ENCODE measurements around the gene PTPN13.

Gene PTPN13

DNA sequence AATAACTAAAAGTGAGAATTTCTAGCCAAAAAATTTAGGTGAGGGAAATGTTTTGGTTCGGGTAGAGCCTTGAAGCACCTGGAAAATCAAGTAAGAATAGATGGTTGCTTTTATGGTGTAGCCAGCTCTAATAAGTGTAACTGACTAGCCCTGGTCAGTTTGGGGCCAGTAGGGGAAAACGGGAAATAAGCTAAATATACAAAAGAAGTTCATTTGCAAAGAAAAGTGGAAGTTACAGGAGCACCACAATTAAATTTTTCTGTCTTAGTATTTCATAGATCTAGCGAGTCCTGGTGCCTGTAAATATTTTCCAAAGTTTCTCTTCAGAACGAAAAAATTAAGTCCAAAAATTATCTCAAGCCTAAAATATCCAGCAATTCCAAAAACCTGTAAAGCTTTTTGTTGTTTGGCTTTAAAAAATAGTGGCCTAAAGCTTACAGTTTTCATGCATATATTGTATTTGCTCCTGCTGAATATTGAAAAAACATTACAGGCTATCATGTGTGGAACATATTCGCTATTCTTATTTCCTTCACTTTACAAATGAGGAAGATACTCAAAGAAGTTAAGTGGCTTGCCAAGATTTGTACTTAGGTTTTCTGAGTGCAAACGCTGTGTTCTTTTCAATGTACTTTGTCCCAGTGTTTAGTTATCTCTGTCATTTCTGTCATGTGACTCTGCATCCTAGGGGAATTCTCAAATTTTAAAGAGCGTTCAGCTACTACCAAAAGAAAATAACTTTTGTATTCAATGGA, 7.3 kb upstream of the PTPN13 start:
- in situ Hi-C loops (cut with HindIII; ENCODE audit: low sequenced_read_pairs): no loop called here

DNA sequence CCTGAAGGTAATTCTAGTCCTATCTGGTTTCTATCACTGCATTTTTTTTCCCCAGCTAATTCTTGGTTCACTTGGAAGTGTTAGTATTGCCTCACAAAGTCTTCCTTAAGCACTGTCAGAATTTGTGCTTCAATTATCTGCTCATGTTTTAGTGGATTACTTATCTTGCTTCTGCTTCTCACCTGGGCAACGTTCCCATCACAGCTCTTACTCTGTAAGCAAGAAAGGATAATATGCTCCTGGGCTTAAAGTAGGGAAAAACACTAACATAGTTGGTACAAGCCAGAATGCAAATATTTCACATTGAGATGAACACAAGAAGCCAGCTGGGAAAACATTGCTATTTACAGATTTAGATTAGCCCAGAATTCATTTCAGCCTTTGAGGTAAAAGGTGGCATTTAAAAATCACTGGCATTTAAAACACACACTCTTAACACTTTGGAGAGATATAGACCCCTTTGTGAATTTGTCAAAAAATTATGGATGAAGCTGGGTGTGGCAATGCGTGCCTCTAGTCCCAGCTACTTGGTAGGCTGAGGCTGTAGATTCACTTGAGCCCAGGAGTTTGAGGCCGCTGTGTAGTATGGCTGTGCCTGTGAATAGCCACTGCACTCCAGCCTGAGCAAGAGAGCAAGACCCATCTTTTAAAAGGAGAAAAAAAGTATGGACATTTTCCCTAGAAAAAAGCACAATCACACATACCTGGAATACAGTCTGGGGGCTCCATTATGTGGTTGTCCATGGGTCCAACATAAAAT, 6.6 kb upstream of the PTPN13 start:
- in situ Hi-C loops (cut with HindIII; ENCODE audit: low sequenced_read_pairs): no loop called here

DNA sequence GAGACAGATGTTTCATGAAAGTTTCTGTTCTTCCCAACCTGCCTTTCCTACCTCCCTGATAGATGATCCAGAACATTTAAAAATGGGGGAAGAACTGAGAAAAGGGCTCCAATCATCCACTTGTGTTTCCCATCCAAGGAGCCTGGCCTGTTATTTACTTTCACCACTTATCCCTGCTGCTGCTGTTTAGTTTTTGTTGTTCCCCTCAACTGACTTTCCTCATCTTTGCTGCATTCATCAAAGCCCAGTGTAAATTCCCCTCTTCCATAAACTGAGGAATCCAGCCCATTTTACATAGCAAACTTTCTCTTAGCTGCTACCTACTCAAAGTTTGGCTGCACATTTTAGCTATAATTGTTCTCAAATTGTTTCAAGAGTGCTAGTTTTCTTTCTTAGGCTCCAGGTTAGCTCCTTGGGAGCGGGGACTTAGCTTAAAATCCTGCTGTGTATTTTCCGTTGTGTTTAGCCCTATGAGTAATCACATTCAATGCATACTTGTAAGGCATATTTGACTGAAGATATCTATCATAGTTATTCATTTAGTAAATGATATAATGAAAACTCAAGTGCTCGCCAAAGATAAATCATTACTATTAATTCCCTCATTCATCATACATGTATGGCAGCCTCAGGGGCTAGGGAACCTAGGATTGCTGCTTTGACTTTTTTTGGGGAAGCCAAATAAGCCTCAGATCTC, 1.4 kb upstream of the PTPN13 start:
- in situ Hi-C loops (cut with HindIII; ENCODE audit: low sequenced_read_pairs): no loop called here

DNA sequence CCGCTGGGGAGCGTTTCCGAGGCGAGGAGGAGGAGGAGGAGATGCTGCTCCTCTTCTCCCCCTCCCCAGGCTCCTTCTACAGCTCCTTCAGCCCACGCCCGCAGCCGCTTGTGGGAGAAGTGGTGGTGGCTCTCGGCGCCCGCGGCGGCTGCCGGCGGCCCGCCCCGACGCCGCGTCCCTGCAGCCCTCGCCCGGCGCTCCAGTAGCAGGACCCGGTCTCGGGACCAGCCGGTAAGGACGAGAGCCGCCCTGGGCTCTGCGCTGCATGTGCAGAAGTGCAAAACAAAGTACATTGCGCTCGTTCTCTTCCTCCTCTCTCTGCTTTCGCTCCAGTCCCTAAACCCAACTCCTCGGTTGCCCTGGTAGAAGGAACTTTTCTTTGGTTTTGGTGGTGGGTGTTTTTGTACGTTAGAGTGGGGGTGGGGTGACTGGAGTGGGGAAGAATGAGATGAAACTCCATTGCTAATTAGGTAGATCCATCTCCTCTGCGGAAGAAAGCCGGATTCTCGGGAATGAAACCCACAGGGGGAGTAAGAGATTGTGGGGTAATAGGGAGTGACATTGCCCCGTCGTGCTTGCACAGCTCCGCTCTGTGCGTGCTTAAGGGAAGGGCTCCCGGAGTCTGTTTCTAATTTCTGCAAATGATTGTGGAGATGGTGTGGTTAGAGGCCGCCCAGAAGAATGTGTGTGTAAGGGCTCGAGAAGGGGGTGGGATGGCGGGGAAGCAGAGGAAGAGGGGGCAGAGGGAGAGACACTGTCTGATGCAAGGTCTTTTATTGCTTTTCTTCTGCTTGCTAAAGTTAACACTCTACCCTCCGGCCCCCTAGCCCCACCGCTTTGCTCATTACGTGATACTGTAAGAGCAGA, 677 bp downstream of the PTPN13 start:
- in situ Hi-C loops (cut with HindIII; ENCODE audit: low sequenced_read_pairs): no loop called here

DNA sequence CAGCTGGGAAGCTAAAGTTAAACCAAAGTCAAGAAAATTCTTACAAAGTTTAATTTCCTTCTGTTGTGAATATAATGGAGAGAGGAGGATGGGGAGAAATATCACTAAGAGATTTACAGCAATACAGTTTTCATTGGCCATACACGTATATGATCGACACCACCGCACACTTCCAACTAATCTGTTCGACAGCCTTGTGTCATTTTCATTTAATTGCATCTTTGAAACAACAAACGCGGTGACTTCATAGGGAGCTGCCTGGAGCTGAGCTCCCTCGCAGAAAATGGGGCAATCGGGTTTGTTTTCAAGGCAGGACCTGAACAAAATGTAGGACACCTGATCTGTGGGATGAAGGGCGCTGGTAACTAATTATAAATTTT, 1.3 kb downstream of the PTPN13 start:
- in situ Hi-C loops (cut with HindIII; ENCODE audit: low sequenced_read_pairs): no loop called here

DNA sequence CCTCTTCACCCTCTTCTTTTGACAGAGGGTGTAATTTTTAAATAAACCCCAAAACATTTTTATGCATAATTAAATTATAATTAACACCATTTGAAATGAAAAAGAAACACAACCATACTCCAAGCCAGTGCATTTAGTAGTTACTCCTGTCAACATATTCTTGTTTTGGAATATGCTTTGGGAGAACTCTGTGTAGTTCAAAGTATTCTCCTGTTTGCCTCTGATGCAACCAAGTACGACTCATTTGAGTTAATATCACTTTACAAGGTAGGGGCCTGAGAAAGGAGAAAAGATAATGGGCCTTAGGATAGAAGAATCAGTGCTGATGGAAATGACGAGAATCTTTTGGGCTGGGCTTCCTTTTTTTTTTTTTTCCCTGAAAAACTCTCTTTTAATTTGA, 2.7 kb downstream of the PTPN13 start:
- in situ Hi-C loops (cut with HindIII; ENCODE audit: low sequenced_read_pairs): no loop called here

DNA sequence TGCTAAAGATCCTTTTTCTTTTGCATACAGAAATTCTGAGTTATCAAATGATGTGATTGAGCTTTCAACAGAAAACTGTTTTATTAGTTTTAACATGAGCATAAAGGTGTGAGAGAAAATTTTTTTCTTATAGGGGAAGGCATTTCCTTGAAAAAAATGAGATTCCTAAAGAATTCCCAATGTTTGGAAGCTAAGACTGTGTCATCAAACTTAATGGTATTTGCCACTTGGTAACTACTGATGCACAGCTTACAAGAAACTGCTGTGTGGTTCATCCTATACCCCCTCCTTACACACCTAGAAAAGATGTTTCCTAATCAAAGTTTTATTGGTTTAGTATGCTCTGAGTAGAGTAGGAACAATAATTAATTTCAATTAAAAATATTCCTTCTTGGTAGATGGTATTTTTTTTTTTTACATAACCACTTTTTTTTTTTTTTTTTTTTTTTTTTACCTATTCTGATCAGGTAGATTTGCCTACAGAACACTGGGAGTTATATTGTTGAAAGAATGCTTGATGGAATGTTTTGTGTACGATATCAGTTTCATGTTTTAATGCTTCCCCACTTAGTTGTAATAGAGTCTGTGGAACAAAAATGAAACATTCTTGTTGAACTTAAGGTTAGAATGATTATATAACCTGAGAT, 6.0 kb downstream of the PTPN13 start:
- in situ Hi-C loops (cut with HindIII; ENCODE audit: low sequenced_read_pairs): no loop called here

DNA sequence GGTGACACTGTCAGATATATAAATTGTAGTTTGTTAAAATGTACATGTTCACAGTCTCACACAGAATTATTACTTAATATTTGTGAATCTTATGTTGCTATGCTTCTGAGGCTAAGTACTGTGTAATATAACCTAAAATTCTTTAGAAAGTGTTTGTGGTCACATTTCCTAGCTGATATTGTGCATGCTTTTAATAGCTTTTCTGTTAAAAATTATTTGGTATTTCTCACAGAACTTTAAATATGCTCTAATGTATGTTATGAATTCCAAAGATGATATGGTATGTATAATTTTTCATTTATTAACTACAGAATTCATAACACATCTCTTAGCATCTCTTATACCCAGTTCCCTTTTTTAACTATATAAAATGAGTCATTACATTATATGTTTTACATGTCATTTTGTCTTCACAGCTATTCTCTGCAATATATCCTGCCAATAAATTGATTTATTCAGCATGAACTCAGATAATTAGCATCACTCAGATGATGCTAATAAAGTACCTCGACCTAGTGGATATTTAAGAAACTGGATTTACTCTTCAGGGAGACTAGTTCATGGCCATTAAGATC, 9.3 kb downstream of the PTPN13 start:
- in situ Hi-C loops (cut with HindIII; ENCODE audit: low sequenced_read_pairs): no loop called here

DNA sequence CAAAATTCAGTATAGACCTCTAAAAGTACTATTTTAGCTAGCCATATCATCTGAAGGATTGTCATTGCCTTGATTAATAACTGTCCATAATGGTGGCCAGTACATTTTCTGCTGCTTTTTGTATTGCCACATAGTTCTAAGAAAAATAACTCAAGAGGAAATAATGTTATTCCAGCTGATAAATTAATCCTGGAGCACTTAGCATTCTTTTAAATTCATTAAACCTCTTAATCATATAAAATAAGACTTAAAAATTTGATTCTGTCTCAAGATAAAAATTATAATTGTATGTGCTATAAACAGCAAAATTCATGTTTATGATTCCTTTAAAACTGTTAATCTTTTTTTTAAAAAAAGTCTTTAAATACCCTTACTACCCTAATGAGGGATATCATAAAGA, 12.7 kb downstream of the PTPN13 start:
- in situ Hi-C loops (cut with HindIII; ENCODE audit: low sequenced_read_pairs): no loop called here

DNA sequence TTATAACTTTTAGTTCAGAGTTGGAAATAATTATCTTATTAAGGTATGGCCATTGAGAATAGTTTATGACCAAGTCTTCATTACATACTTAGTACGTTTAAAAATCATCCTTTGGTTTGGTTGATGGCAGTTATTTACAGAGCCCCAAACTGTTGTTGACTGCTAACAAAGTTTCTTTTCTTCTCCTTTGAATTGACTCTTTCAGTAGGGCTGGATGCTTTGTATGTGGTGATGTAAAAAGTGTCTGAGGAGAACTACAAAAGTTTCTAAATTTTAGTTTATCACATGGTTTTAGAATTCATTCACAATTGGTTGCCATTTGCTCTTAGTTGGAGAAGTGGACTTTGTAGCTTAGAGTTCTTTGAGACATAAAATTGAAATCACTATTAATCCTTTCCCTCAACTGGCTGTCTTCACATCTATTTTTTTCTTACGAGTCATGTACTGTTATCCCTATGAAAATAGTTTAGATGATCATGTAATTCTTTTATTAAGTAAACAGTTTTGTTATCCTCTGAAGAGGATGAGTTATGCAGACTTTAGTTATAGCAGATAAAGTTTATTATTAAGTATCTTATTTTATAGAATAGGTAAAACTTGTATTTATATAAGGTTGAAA, 14.8 kb downstream of the PTPN13 start:
- in situ Hi-C loops (cut with HindIII; ENCODE audit: low sequenced_read_pairs): no loop called here

DNA sequence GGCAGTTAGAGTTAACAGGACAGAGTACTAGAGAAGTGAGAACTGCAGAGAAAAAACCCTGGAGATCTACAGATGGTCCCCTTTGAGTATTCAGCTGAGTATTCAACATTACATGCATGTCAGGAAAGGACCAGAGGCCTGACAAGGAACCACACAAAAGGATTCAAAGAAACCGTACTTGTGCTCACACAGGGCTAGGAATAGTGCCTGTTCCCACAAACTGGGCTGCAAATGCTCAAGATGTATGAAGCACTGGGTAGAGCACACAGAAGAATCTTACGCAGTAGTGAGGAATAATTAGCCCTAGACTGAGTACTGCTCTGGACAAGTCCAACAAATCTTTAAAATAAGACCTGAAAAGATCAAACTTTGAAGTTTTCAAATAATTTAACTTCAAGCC, 17.6 kb downstream of the PTPN13 start:
- in situ Hi-C loops (cut with HindIII; ENCODE audit: low sequenced_read_pairs): no loop called here

DNA sequence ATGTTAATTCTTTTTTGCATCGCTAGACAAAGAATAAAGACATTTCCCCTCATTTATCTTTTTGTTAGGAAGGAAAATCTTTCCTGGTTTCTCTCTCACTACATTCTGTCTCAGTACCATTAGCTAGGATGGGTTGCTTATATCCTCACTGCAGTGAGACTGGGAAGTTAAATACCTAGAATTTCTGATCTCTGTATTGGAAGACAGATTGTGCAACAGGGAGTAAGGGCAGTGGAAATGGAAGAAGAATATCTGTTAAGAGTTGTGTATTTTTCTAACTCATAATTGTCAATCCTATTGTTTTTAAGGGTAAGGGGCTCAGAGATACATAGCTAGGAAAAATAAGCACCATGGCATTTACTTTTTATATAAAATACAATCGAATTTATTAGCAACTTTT, 19.6 kb downstream of the PTPN13 start:
- in situ Hi-C loops (cut with HindIII; ENCODE audit: low sequenced_read_pairs): no loop called here

DNA sequence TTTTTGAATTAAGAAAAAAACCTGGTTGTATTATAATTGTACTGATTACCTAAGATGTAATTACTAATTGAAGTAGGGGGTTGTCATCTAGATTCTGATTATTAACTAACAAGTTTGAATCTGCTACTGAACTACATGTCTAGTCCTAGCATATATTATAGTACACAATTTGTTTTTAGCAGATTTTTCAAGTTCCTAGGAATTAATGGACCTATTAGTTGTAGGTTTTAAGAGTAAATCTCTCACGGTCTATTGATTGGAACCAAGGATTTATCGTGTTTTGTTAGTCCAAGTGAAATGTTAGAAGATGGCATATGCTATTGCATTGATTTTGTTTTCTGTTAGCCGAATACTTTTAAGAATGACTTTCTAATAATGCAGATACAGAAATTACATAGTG, 20.8 kb downstream of the PTPN13 start:
- in situ Hi-C loops (cut with HindIII; ENCODE audit: low sequenced_read_pairs): no loop called here

DNA sequence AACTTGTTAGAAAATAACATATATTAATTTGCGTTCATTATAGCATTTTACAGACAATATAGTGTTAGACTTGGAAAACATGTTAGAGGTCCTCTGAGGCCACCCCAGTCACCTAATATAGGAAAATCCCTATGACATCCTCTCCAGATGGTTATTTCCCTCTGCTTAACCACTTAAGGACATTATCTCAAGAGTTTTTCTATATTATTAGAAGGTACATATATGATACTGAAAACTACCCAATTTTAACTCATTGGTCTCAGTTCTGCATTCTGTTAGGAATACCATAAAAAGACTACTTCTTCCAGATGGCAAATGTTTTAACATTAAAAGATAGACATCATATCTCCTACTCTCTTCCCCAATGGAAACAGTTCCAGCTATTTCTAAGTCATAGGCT, 21.4 kb downstream of the PTPN13 start:
- in situ Hi-C loops (cut with HindIII; ENCODE audit: low sequenced_read_pairs): no loop called here

DNA sequence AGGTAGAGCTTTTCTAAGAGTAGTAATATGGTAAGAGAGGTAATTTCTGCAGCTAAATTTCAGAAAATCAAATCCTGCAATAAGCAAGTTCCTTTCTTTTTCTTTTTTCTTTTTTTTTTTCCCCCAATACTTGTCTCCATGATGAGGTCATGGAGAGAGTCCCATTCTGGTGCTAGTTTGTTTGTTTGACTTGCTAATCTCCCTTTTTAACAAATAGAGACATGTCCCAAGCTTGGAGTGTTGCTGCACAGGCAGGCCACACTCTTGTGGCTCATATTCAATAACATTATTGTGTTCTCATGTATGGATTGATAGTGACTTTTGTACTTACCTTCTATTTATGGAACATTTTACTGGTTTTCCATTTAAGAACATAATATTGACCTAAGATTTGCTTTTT, 25.5 kb downstream of the PTPN13 start:
- in situ Hi-C loops (cut with HindIII; ENCODE audit: low sequenced_read_pairs): no loop called here

DNA sequence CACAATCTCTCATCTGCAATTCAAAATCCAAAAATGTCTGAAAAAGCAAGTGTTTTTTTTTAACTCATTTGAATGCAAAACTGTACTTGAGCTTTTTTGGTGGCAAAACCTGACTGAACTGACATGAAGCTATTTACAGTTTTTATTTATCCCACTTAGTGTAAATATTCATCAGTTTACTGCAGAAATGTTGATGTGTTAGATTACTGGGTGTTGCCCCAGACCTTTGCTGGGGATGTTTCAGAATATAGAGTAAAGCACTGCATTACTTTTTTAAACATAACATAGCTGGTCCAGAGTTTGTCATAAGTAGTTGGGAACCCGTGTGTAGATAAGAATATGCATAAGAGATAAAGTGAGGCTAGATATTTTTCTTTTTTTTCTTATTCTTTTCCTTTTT, 27.3 kb downstream of the PTPN13 start:
- in situ Hi-C loops (cut with HindIII; ENCODE audit: low sequenced_read_pairs): no loop called here

DNA sequence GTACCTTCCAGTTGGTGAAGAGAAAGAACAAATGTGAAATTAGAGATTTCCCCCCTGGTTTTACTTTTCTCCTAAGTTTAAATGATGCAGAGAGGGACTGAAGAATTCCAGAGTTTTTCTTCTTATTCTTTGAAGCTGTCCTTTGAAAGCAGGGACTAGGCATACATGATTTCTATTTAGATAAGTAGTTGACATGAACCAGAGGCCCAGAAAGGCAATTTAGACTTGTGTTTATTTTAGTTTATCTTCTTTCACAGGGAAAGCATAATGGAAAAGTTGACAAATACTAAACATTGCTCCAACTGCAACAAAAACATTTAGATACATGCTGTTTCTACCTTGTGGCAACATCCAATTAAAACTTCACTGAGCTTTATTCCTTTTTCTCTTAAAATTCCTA, 32.0 kb downstream of the PTPN13 start:
- in situ Hi-C loops (cut with HindIII; ENCODE audit: low sequenced_read_pairs): no loop called here

DNA sequence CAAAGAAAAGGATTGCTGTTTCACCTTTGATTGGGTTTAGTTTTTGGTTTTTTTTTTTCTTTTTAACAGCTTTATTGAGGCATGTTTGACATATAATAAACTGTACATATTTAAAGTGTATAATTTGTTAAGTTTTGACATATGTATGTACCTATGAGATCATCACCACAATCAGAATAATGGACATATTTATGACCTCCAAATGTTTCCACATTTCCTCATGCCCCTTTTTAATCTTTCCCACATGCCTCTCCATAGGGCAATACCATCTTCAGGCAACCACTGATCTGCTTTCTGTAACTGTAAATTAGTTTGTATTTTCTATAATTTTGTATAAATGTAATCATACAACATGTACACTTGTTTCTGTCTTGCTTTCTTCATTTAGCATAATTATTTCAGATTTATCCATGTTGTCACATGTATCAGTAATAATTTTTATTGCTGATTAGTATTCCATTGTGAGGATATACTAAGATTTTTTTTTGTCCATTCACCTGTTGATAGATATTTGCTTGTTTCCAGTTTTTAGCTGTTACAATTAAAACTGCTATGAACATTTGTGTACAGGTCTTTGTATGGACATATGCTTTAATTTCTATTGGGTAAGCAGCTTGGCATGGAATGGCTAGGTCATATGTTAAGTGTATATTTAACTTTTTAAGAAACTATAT, 33.5 kb downstream of the PTPN13 start:
- in situ Hi-C loops (cut with HindIII; ENCODE audit: low sequenced_read_pairs): no loop called here

DNA sequence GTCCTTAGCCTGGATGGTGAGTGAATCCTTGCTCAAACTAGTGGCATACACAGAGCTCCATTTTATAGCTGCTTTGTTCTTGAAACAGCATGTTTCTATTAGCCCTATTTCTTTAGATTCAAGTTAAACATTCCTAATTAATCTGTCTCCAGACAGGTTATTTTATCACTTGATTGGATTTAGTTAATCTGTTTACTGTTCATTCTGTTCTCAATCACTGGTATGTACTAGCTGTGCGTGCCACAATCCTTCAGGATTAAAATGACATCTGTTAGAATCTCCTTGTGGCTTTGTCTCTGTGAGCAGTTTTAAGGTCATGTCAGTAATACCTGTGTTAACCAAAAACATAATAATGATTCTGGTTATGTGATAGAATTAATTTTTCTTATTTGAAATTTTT, 36.5 kb downstream of the PTPN13 start:
- in situ Hi-C loops (cut with HindIII; ENCODE audit: low sequenced_read_pairs): no loop called here

All from endothelial cell of hepatic sinusoid (primary cell).